Measurements from ENCODE around the gene CCR7. TPM values are rescaled to one million over a fixed set of nuclear protein-coding genes. Genes with fewer than 3 reads are reported as not detected.

The CCR7 gene
- total and polyA plus RNA-seq, 2 donors (not counting 1 experiment from before 2014, with no cell fraction given) = 116 to 481 TPM

- Histone ChIP-seq H3K27me3 (replicated peaks in 1 of 4; ENCODE audit: control extremely low read depth in 1 of 4, control insufficient read depth in 3 of 4, insufficient read depth in 4 of 4, low read length in 3 of 4) (no peaks in the 10 kb centered on the region), H3K36me3 (replicated peaks in 1 of 2; ENCODE audit: control extremely low read depth in 1 of 2, control insufficient read depth in 1 of 2, extremely low read depth in 1 of 2, insufficient read depth in 2 of 2, low read length in 1 of 2) (no peaks in the 10 kb centered on the region), H3K4me3 (ENCODE audit: control extremely low read depth in 1 of 5, extremely low read depth in 1 of 5, insufficient read depth in 1 of 5, low read depth in 2 of 5, low read length in 4 of 5) (no peak overlapping the region), H2AFZ (ENCODE audit: insufficient read depth, low read depth, low read length, poor library complexity, severe bottlenecking) (no peak overlapping the region), H3K79me2 (ENCODE audit: control insufficient read depth, insufficient read depth, low read length) (peaks cover 8% of the 10 kb centered on the region), H3K4me1 (ENCODE audit: control insufficient read depth in 2 of 2, insufficient read depth in 2 of 2, low read length in 2 of 2) (peaks cover 70 to 71% of the 10 kb centered on the region in 2 donors), H4K20me1 (ENCODE audit: control insufficient read depth, insufficient read depth, low read length, poor library complexity, severe bottlenecking) (no peaks in the 10 kb centered on the region), H3K4me2 (replicated peaks; ENCODE audit: low read depth, low read length, poor library complexity, severe bottlenecking) (no peak overlapping the region), H3K27ac (ENCODE audit: low read length in 2 of 2) (no peak overlapping the region), H3K9ac (ENCODE audit: low read length) (no peak overlapping the region), H3K9me3 (ENCODE audit: control extremely low read depth in 1 of 3, control insufficient read depth in 2 of 3, insufficient read depth in 1 of 3, low read length in 2 of 3) (no peaks in the 10 kb centered on the region)
- no peaks in the 10 kb centered on the region for H3K9me3 Mint-ChIP-seq (ENCODE audit: insufficient read depth)
- TF ChIP-seq CTCF (IDR thresholded peaks at IDR 0.05) (no peak), EZH2 (IDR thresholded peaks at IDR 0.05; ENCODE audit: borderline replicate concordance, insufficient read depth, low read depth, low read length, poor library complexity, severe bottlenecking) (no peak)
- WGBS (ENCODE audit: insufficient coverage) = 97% methylated on average over 6 of the region's 11 CpGs
- H3K4me1 Mint-ChIP-seq = peaks cover 79% of the 10 kb centered on the region
- POLR2A ChIA-PET = interaction anchor here (2.5 to 4.4 kb wide), 2 partner anchors 9 to 12 kb away, joined by 7 to 34 read pairs; no protein-coding TSS in a partner anchor
- H3K27me3 Mint-ChIP-seq = no peaks in the 10 kb centered on the region
- CTCF ChIA-PET = interaction anchor here (0.5 to 2.1 kb wide), 5 partner anchors 11 to 238 kb away, joined by 3 to 11 read pairs (median 4); no protein-coding TSS in a partner anchor
- no peak for ATAC-seq (ENCODE audit: low read depth)
- peak; percentile 15 for DNase-seq
- no peak overlapping the region for H3K4me3 Mint-ChIP-seq
- intact Hi-C loops (cut with micrococcal nuclease) = loop anchor here (2.0 kb wide), 1 partner anchor 13 kb away; no protein-coding TSS in a partner anchor
- peak overlapping the region; percentile 59 for H3K27ac Mint-ChIP-seq
These were observed 19.6 kb downstream of the CCR7 start for GRCh38 chr17:40545660-40546059.

GRCh38 chr17:40542558-40543411 lies 22.5 kb downstream of the CCR7 start:
- H2AFZ ChIP-seq (ENCODE audit: insufficient read depth, low read depth, low read length, poor library complexity, severe bottlenecking) = peak overlapping the region; percentile 34
- H3K9ac ChIP-seq (ENCODE audit: low read length) = no peak overlapping the region
- H3K4me1 ChIP-seq (ENCODE audit: control insufficient read depth in 2 of 2, insufficient read depth in 2 of 2, low read length in 2 of 2) = peaks cover 48 to 61% of the 10 kb centered on the region in 2 donors

More at GRCh38 chr17:40542558-40543411, 22.5 kb downstream of the CCR7 start:
- Mint-ChIP-seq H3K4me1 (peaks cover 64% of the 10 kb centered on the region), H3K27me3 (no peaks in the 10 kb centered on the region), H3K4me3 (peak overlapping the region; percentile 63), H3K9me3 (ENCODE audit: insufficient read depth) (no peaks in the 10 kb centered on the region), H3K27ac (peak overlapping the region; percentile 89)
- no peaks in the 10 kb centered on the region for H4K20me1 ChIP-seq (ENCODE audit: control insufficient read depth, insufficient read depth, low read length, poor library complexity, severe bottlenecking)
- POLR2A ChIA-PET = interaction anchor here (0.6 to 1.5 kb wide), 4 partner anchors 9 to 1578 kb away, joined by 3 to 5 read pairs (median 4); no protein-coding TSS in a partner anchor
- H3K27ac ChIP-seq (ENCODE audit: low read length in 2 of 2) = peak overlapping the region in 1 of 2 donors; percentile 30
- CTCF ChIA-PET = interaction anchor here (0.5 to 15.0 kb wide), 6 partner anchors 9 to 77 kb away, joined by 3 to 329 read pairs (median 7); no protein-coding TSS in a partner anchor
- no peaks in the 10 kb centered on the region for H3K9me3 ChIP-seq (ENCODE audit: control extremely low read depth in 1 of 3, control insufficient read depth in 2 of 3, insufficient read depth in 1 of 3, low read length in 2 of 3)
- no peaks in the 10 kb centered on the region for H3K27me3 ChIP-seq (replicated peaks in 1 of 4; ENCODE audit: control extremely low read depth in 1 of 4, control insufficient read depth in 3 of 4, insufficient read depth in 4 of 4, low read length in 3 of 4)
- intact Hi-C loops (cut with micrococcal nuclease) = no loop called here
- no peaks in the 10 kb centered on the region for H3K36me3 ChIP-seq (replicated peaks in 1 of 2; ENCODE audit: control extremely low read depth in 1 of 2, control insufficient read depth in 1 of 2, extremely low read depth in 1 of 2, insufficient read depth in 2 of 2, low read length in 1 of 2)
- ATAC-seq (ENCODE audit: low read depth) = peak; percentile 11
- no peak overlapping the region for H3K4me3 ChIP-seq (ENCODE audit: control extremely low read depth in 1 of 5, extremely low read depth in 1 of 5, insufficient read depth in 1 of 5, low read depth in 2 of 5, low read length in 4 of 5)
- WGBS (ENCODE audit: insufficient coverage) = 52% methylated on average over 10 of the region's 14 CpGs
- H3K79me2 ChIP-seq (ENCODE audit: control insufficient read depth, insufficient read depth, low read length) = no peaks in the 10 kb centered on the region
- H3K4me2 ChIP-seq (replicated peaks; ENCODE audit: low read depth, low read length, poor library complexity, severe bottlenecking) = peak overlapping the region; percentile 36
- peak; percentile 71 for DNase-seq
- TF ChIP-seq EZH2 (IDR thresholded peaks at IDR 0.05; ENCODE audit: borderline replicate concordance, insufficient read depth, low read depth, low read length, poor library complexity, severe bottlenecking) (no peak), CTCF (IDR thresholded peaks at IDR 0.05) (no peak)
